Hippocampal formation (tissue), 2 donors: ENCODE measurements around the gene DGAT2L6.
"Not testable (repeated sequence)": the region's sequence is repeated elsewhere in the genome, so short reads cannot be mapped to it uniquely, and the experiment has no call there.

Source experiments
- DNase-seq, 2 donors: peaks; one replicate each; lab custom pipeline; 2025; lab: John Stamatoyannopoulos, UW

Gene DGAT2L6

GRCh38 chrX:70196961-70197720 is 19.9 kb downstream of the DGAT2L6 start:
- peak in 1 of 2 donors; percentile 0 for DNase-seq

GRCh38 chrX:70201732-70202131 is 24.4 kb downstream of the DGAT2L6 start:
- no peak for DNase-seq

DNA sequence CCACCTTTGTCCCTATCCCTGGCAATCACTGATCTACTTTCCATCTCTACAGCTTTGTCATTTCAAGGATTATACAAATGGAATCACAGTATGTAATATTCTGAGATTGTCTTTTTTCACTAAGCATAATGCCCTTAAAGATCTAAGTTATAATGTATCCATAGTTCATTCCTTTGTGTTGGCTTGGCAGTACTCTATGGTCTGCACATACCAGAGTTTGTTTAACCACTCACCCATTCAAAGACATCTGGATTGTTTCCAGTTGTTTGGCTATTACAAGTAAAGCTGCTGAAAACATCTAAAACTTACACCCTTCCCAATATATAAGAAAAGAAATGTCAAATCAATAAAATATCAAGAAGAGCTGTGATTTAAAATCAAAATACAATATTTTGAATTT is 31.2 kb downstream of the DGAT2L6 start:
- DNase-seq = no peak

- DNase-seq = not testable (repeated sequence)
Observed at GRCh38 chrX:70209570-70209969, 32.3 kb downstream of the DGAT2L6 start.

GRCh38 chrX:70219938-70220764 is 42.9 kb downstream of the DGAT2L6 start:
- no peak for DNase-seq

GRCh38 chrX:70226048-70226447 is 48.8 kb downstream of the DGAT2L6 start:
- no peak for DNase-seq

GRCh38 chrX:70226687-70227086 is 49.4 kb downstream of the DGAT2L6 start:
- no peak for DNase-seq

- no peak for DNase-seq
Observed at GRCh38 chrX:70231666-70232065, 54.4 kb downstream of the DGAT2L6 start.

GRCh38 chrX:70234355-70234754 is 57.1 kb downstream of the DGAT2L6 start, which contains the start of gene AWAT1:
AWAT1 (plus strand) TSS chrX:70234655; CDS start chrX:70234696, 41 bp downstream.
- DNase-seq = no peak

DNA sequence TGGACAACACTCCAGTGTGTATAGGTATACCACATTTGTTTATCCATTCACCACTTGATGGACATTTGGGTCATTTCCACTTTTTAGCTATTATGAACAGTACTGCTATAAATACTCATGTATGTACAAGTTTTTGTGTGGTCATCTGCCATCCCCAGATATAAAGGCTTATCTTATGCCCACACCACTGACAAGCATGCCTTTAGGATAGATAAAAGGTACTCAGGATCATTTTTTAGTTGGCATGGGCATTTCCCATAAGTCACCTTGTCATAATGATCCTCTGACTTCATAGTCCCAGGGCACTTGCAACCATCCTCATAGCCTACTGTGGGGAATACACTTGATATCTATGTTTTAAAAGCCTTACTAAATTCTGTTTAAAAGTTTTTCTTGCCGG is 63.5 kb downstream of the DGAT2L6 start:
- no peak for DNase-seq

DNA sequence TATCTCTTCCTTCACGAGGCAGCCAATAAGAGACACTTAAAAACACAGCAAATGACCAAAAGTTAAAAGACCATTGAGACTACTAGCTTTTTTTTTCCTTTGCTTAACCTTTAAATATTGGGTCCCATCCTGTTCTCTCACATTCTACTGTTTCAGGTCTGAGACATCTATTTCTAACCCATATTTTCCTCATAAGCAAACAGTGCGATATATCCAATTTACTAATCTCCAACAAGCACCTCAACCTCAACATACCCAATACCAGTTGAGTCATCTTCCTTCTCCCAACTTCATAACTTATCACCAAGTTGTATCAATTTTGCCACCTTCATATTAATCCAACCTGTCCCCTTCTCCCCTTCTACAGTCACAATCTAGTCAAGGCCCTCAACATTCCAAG is 64.2 kb downstream of the DGAT2L6 start:
- no peak for DNase-seq

DNA sequence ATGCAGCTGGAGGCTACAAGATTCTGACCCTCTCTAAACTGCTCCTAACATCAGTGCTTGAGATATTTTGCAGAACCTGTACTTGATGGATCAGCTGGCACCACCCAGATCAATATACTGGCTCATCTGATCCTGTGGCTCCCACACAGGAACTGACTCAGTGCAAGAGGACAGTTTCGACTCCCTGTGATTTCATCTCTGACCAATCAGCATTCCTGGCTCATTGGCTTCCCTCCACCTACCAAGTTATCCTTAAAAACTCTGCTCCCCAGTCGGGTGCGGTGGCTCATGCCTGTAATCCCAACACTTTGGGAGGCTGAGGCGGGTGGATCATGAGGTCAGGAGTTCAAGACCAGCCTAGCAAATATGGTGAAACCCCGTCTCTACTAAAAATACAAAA is 66.3 kb downstream of the DGAT2L6 start:
- not testable (repeated sequence) for DNase-seq

GRCh38 chrX:70244881-70245280 is 67.6 kb downstream of the DGAT2L6 start:
- no peak for DNase-seq

- DNase-seq = no peak
Observed at GRCh38 chrX:70247252-70247651, 70.0 kb downstream of the DGAT2L6 start.

GRCh38 chrX:70252491-70252890 is 75.2 kb downstream of the DGAT2L6 start:
- DNase-seq = no peak

DNA sequence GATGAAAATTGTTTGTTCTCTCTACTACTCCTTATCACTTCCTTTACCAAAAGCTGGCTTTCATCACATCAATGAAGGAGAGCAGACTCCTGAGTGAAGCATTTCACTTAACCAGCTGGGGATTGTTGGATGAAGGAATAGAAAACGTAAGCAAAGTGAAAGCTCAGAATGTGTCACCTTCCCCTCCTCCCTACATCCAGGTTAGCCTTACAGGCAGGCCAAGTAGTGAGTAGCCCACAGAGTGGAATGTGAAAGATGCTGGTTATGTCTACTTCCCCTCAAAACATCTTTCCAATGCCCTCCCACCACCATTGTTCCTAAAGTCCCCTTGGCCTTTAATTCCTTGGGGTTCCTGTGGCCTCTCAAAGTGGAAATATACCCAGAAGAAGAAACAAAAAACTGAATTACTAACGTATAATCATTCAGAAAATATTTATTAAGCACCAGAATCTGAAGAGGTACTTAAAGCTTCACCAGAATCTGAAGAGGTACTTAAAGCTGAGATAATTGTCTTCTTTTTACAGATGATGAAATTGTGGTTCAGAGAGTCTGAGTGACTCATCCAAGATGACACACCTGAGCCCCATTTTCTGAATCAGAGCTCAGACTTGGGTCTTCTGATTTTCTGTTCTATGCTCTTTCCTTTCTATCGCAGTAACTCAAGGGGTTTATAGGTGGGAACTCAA is 76.2 kb downstream of the DGAT2L6 start:
- no peak for DNase-seq

DNA sequence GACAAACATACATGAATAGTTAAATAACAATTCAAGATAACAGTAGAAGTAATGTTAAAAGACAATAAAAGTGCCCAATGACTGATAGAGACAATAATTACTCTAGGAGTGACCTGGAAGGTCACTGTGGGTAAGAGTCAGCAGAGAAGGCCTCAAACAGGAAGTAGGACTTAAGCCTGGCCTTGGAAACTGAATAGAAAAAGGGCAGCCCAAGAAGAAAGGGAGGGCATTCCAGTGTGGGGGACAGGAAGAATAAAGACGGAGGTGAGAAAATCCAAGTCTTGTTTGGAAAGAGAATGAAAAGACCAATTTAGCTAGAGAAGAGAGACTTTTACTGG is 76.7 kb downstream of the DGAT2L6 start:
- no peak for DNase-seq

- DNase-seq = no peak
Observed at GRCh38 chrX:70254909-70255308, 77.6 kb downstream of the DGAT2L6 start.
